Liver (tissue), 9 donors: ENCODE measurements around the gene CTSE. TPM values are rescaled to one million over a fixed set of nuclear protein-coding genes. Genes with fewer than 3 reads are reported as not detected.

Experiments
- DNase-seq: peaks from one replicate; pipeline ENCODE4 v3.0.0-alpha.2; 2017; ENCODE audit warnings: low spot score
- H3K27ac ChIP-seq, 2 donors: one replicate each; pipeline ENCODE4 v1.7.0; 2013; ENCODE audit warnings: inconsistent platforms in 2 of 2, low read length in 2 of 2, control low read depth in 1 of 2, low read depth in 1 of 2, mild to moderate bottlenecking in 1 of 2
- H3K27me3 ChIP-seq, 4 donors: one replicate each; pipeline versions ENCODE4 v1.6.1 to v1.7.0; 2013; ENCODE audit warnings: low read length in 3 of 4, inconsistent platforms in 1 of 4, mild to moderate bottlenecking in 1 of 4, moderate library complexity in 1 of 4; ENCODE audit not compliant: control insufficient read depth in 4 of 4, insufficient read depth in 4 of 4
- H3K36me3 ChIP-seq, 4 donors: one replicate each; pipeline versions ENCODE4 v1.6.1 to v1.7.0; 2013; ENCODE audit warnings: low read length in 3 of 4, mild to moderate bottlenecking in 3 of 4, low read depth in 1 of 4, moderate library complexity in 1 of 4; ENCODE audit not compliant: control insufficient read depth in 4 of 4, insufficient read depth in 3 of 4
- H3K4me1 ChIP-seq, 4 donors: one replicate each; pipeline versions ENCODE4 v1.6.1 to v1.7.0; 2013; ENCODE audit warnings: low read length in 3 of 4, mild to moderate bottlenecking in 3 of 4, moderate library complexity in 1 of 4; ENCODE audit not compliant: control insufficient read depth in 4 of 4, insufficient read depth in 4 of 4
- H3K4me3 ChIP-seq, 3 donors: one replicate each; pipeline versions ENCODE4 v1.6.1 to v1.7.0; 2013; ENCODE audit warnings: low read length in 3 of 3, control low read depth in 1 of 3, low read depth in 1 of 3, mild to moderate bottlenecking in 1 of 3
- H3K9ac ChIP-seq, 2 donors: one replicate each; pipeline ENCODE4 v1.7.0; 2013; ENCODE audit warnings: low read length in 2 of 2, mild to moderate bottlenecking in 2 of 2, moderate library complexity in 2 of 2, control low read depth in 1 of 2, low read depth in 1 of 2
- H3K9me3 ChIP-seq, 4 donors: one replicate each; pipeline versions ENCODE4 v1.6.1 to v1.7.0; 2013; ENCODE audit warnings: low read length in 3 of 4; ENCODE audit not compliant: control insufficient read depth in 4 of 4
- EGR1 ChIP-seq, 2 donors: IDR thresholded peaks; 2 replicates each; pipeline ENCODE4 v1.6.1; 2016 to 2018; ENCODE audit warnings: antibody characterized with exemption in 2 of 2, low read depth in 2 of 2
- FOXA1 ChIP-seq: IDR thresholded peaks from 2 replicates; pipeline ENCODE4 v1.6.1; 2016; ENCODE audit warnings: antibody characterized with exemption
- FOXA2 ChIP-seq: IDR thresholded peaks from 2 replicates; pipeline ENCODE4 v1.6.1; 2016; ENCODE audit warnings: antibody characterized with exemption
- GABPA ChIP-seq, 2 donors: IDR thresholded peaks in 1 of 2; conservative IDR thresholded peaks in 1 of 2; 2 replicates each; pipeline ENCODE4 v1.6.1; 2016; ENCODE audit warnings: antibody characterized with exemption in 2 of 2, mild to moderate bottlenecking in 1 of 2, moderate library complexity in 1 of 2
- HNF4A ChIP-seq, 2 donors: conservative IDR thresholded peaks; 2 replicates each; pipeline ENCODE4 v1.6.1; 2016; ENCODE audit warnings: antibody characterized with exemption in 2 of 2, mild to moderate bottlenecking in 2 of 2
- HNF4G ChIP-seq: IDR thresholded peaks from 2 replicates; pipeline ENCODE4 v1.6.1; 2016; ENCODE audit warnings: antibody characterized with exemption
- JUND ChIP-seq, 2 donors: IDR thresholded peaks; 2 replicates each; pipeline ENCODE4 v1.6.1; 2016; ENCODE audit warnings: antibody characterized with exemption in 2 of 2
- MAX ChIP-seq: IDR thresholded peaks from 2 replicates; pipeline ENCODE4 v1.6.1; 2016; ENCODE audit warnings: antibody characterized with exemption
- NR2F2 ChIP-seq: IDR thresholded peaks from 2 replicates; pipeline ENCODE4 v1.6.1; 2016; ENCODE audit warnings: antibody characterized with exemption
- RAD21 ChIP-seq, 2 donors: IDR thresholded peaks; 2 replicates each; pipeline ENCODE4 v1.6.1; 2016; ENCODE audit warnings: antibody characterized with exemption in 2 of 2, mild to moderate bottlenecking in 2 of 2
- RXRA ChIP-seq, 2 donors: IDR thresholded peaks; 2 replicates each; pipeline ENCODE4 v1.6.1; 2017 to 2018; ENCODE audit warnings: antibody characterized with exemption in 2 of 2, mild to moderate bottlenecking in 1 of 2
- SP1 ChIP-seq: IDR thresholded peaks from 2 replicates; pipeline ENCODE4 v1.6.1; 2018; ENCODE audit warnings: antibody characterized with exemption, mild to moderate bottlenecking
- TAF1 ChIP-seq: conservative IDR thresholded peaks from 2 replicates; pipeline ENCODE4 v1.6.1; 2016; ENCODE audit warnings: antibody characterized with exemption, mild to moderate bottlenecking
- YY1 ChIP-seq: IDR thresholded peaks from 2 replicates; pipeline ENCODE4 v1.6.1; 2016; ENCODE audit warnings: antibody characterized with exemption, mild to moderate bottlenecking
- ZBTB33 ChIP-seq: IDR thresholded peaks from 2 replicates; pipeline ENCODE4 v1.6.1; 2016; ENCODE audit warnings: antibody characterized with exemption
- WGBS: extraction: QIAGEN DNeasy Blood & Tissue Kit; methylation state at CpG from one replicate; pipeline ENCODE4 v1.1.7; 2013; 5-methylcytosine and 5-hydroxymethylcytosine counted together
- polyA plus RNA-seq, 2 donors: library from polyadenylated mRNA; stranded (reverse) in 1 of 2; unstranded in 1 of 2; fragments of 200-250 nt in 1 of 2; fragments of >200 nt in 1 of 2; fragmentation: Nextera tagmentation in 1 of 2; extraction: Ambion mirVana in 1 of 2; gene quantifications; one replicate each; pipeline versions ENCODE4 v1.2.1 to v1.2.3, GENCODE V29; 2013 to 2015
- total RNA-seq, 2 donors: library from RNA; depleted of rRNA; stranded (reverse); fragments of >200 nt; gene quantifications; one replicate each; pipeline ENCODE4 v1.2.3, GENCODE V29; 2014
- TF ChIP-seq, protein P1 (sequence below): fragments of 150-350 bp; IDR thresholded peaks from 2 replicates; pipeline ENCODE4 v1.5.1; 2017; ENCODE audit warnings: improper control_type of control experiment, low read depth, low read length; ENCODE audit not compliant: missing input control
- TF ChIP-seq, protein P2 (sequence below): IDR thresholded peaks from 2 replicates; pipeline ENCODE4 v1.6.1; 2016; ENCODE audit warnings: antibody characterized with exemption, mild to moderate bottlenecking
- TF ChIP-seq, protein P3 (sequence below): IDR thresholded peaks from 2 replicates; pipeline ENCODE4 v1.6.1; 2016; ENCODE audit warnings: antibody characterized with exemption
- donor health status: healthy.
- donor health status: healthy.
- donor health status: healthy.
- donor health status: healthy.
- donor health status: healthy.

The CTSE gene
- total and polyA plus RNA-seq, 4 donors = under 0.01 to 32.8 (median 0.06) TPM

- no peaks in the 10 kb centered on the region for H3K9me3 ChIP-seq
- peaks cover 1 to 12% (median 7%) of the 10 kb centered on the region in 4 donors for H3K4me1 ChIP-seq
- DNase-seq = peak; percentile 41
- no peak within 1 kb of the TSS for H3K9ac ChIP-seq
- H3K27me3 ChIP-seq = no peaks in the 10 kb centered on the region
- 64% methylated on average over 12 of the region's 12 CpGs for WGBS
- no peak within 1 kb of the TSS for H3K4me3 ChIP-seq
- TF ChIP-seq HNF4G (no peak), RXRA (IDR thresholded peaks at IDR 0.05) (peak in 1 of 2 donors; percentile 26), SP1 (no peak), MAX (no peak), EGR1 (IDR thresholded peaks at IDR 0.05; ENCODE audit: low read depth in 2 of 2) (peak; percentile 89 to 97), JUND (IDR thresholded peaks at IDR 0.05) (peak in 1 of 2 donors; percentile 23)
- H3K27ac ChIP-seq = peak within 1 kb of the TSS; percentile 17 to 42
- no peaks in the 10 kb centered on the region for H3K36me3 ChIP-seq
Measured at GRCh38 chr1:206002871-206003801, 20.6 kb downstream of the CTSE start, which contains the start of gene RAB7B. RAB7B (minus strand) TSS chr1:206003395; CDS start chr1:205994135, 9,260 bp downstream.

DNA sequence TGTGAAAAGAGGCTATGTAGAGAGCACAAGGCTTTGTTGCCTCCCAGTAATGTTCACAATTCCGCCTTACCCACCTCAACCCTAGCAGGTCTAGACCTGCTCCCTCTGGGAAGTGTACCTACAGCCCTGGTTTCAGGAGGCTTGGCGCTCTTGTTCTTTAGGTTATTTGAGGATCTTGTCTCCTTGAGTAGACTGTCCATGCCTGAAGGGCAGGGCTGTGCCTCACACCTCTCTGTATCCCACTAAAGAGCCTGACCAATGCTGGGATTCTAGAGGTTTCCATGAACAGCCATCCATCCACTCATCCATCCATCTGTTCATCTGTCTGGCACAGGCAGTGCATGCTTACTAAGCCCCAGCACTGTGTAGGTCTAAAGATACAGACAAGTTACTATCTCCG, 21.5 kb downstream of the CTSE start:
- DNase-seq = peak; percentile 4
- H3K9me3 ChIP-seq = no peaks in the 10 kb centered on the region
- no peak overlapping the region for H3K4me3 ChIP-seq
- peaks cover 1 to 13% (median 8%) of the 10 kb centered on the region in 4 donors for H3K4me1 ChIP-seq
- no peaks in the 10 kb centered on the region for H3K27me3 ChIP-seq
- no peaks in the 10 kb centered on the region for H3K36me3 ChIP-seq
- H3K9ac ChIP-seq = no peak overlapping the region
- TF ChIP-seq, protein P1, sequence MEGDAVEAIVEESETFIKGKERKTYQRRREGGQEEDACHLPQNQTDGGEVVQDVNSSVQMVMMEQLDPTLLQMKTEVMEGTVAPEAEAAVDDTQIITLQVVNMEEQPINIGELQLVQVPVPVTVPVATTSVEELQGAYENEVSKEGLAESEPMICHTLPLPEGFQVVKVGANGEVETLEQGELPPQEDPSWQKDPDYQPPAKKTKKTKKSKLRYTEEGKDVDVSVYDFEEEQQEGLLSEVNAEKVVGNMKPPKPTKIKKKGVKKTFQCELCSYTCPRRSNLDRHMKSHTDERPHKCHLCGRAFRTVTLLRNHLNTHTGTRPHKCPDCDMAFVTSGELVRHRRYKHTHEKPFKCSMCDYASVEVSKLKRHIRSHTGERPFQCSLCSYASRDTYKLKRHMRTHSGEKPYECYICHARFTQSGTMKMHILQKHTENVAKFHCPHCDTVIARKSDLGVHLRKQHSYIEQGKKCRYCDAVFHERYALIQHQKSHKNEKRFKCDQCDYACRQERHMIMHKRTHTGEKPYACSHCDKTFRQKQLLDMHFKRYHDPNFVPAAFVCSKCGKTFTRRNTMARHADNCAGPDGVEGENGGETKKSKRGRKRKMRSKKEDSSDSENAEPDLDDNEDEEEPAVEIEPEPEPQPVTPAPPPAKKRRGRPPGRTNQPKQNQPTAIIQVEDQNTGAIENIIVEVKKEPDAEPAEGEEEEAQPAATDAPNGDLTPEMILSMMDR = no peak
- TF ChIP-seq GABPA (IDR thresholded peaks at IDR 0.05 in 1 of 2, conservative IDR thresholded peaks at IDR 0.05 in 1 of 2) (no peak), SP1 (no peak), EGR1 (IDR thresholded peaks at IDR 0.05; ENCODE audit: low read depth in 2 of 2) (no peak), NR2F2 (no peak), FOXA1 (no peak), HNF4A (conservative IDR thresholded peaks at IDR 0.05) (no peak), MAX (no peak), TAF1 (no peak), JUND (IDR thresholded peaks at IDR 0.05) (no peak), ZBTB33 (no peak), RAD21 (IDR thresholded peaks at IDR 0.05) (no peak), HNF4G (no peak), FOXA2 (no peak), YY1 (no peak), RXRA (IDR thresholded peaks at IDR 0.05) (no peak)
- TF ChIP-seq, protein P2, sequence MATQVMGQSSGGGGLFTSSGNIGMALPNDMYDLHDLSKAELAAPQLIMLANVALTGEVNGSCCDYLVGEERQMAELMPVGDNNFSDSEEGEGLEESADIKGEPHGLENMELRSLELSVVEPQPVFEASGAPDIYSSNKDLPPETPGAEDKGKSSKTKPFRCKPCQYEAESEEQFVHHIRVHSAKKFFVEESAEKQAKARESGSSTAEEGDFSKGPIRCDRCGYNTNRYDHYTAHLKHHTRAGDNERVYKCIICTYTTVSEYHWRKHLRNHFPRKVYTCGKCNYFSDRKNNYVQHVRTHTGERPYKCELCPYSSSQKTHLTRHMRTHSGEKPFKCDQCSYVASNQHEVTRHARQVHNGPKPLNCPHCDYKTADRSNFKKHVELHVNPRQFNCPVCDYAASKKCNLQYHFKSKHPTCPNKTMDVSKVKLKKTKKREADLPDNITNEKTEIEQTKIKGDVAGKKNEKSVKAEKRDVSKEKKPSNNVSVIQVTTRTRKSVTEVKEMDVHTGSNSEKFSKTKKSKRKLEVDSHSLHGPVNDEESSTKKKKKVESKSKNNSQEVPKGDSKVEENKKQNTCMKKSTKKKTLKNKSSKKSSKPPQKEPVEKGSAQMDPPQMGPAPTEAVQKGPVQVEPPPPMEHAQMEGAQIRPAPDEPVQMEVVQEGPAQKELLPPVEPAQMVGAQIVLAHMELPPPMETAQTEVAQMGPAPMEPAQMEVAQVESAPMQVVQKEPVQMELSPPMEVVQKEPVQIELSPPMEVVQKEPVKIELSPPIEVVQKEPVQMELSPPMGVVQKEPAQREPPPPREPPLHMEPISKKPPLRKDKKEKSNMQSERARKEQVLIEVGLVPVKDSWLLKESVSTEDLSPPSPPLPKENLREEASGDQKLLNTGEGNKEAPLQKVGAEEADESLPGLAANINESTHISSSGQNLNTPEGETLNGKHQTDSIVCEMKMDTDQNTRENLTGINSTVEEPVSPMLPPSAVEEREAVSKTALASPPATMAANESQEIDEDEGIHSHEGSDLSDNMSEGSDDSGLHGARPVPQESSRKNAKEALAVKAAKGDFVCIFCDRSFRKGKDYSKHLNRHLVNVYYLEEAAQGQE = no peak
- TF ChIP-seq, protein P3, sequence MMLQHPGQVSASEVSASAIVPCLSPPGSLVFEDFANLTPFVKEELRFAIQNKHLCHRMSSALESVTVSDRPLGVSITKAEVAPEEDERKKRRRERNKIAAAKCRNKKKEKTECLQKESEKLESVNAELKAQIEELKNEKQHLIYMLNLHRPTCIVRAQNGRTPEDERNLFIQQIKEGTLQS = no peak
- no peak overlapping the region for H3K27ac ChIP-seq
- WGBS = 98% methylated on average over 3 of the region's 3 CpGs
